HEK293 (cell line): ENCODE measurements around the gene PEAK3.

Experiments used
- BCL11B ChIP-seq: fragments of 450-650 bp; formaldehyde crosslinking; IDR thresholded peaks from 2 replicates; pipeline ENCODE4 v1.5.1; 2016; ENCODE audit warnings: low read depth, missing biosample characterization, missing genetic modification characterization
- GFI1B ChIP-seq: fragments of 450-650 bp; formaldehyde crosslinking; IDR thresholded peaks from 2 replicates; pipeline ENCODE4 v1.5.1; 2016; ENCODE audit warnings: missing biosample characterization, missing genetic modification characterization
- GLI4 ChIP-seq: fragments of 450-650 bp; formaldehyde crosslinking; IDR thresholded peaks from 2 replicates; pipeline ENCODE4 v1.5.1; 2016; ENCODE audit warnings: missing biosample characterization, missing genetic modification characterization
- IKZF3 ChIP-seq: fragments of 450-650 bp; IDR thresholded peaks from 2 replicates; pipeline ENCODE4 v1.5.0; 2018; ENCODE audit warnings: missing biosample characterization, mild to moderate bottlenecking, missing genetic modification characterization, moderate library complexity
- KLF10 ChIP-seq: fragments of 450-650 bp; IDR thresholded peaks from 2 replicates; pipeline ENCODE4 v1.5.1; 2018; ENCODE audit warnings: missing biosample characterization, mild to moderate bottlenecking, missing genetic modification characterization
- KLF9 ChIP-seq: fragments of 450-650 bp; formaldehyde crosslinking; IDR thresholded peaks from 2 replicates; pipeline ENCODE4 v1.5.1; 2016; ENCODE audit warnings: missing biosample characterization, missing genetic modification characterization, low read depth
- OVOL3 ChIP-seq: fragments of 450-650 bp; formaldehyde crosslinking; IDR thresholded peaks from 2 replicates; pipeline ENCODE4 v1.5.1; 2016; ENCODE audit warnings: missing biosample characterization, missing genetic modification characterization
- SCRT2 ChIP-seq: fragments of 450-650 bp; formaldehyde crosslinking; IDR thresholded peaks from 2 replicates; pipeline ENCODE4 v1.5.1; 2016; ENCODE audit warnings: missing biosample characterization, missing genetic modification characterization
- ZBTB1 ChIP-seq: fragments of 450-650 bp; formaldehyde crosslinking; IDR thresholded peaks from 2 replicates; pipeline ENCODE4 v1.5.1; 2016; ENCODE audit warnings: missing biosample characterization, missing genetic modification characterization
- ZBTB20 ChIP-seq: fragments of 450-650 bp; formaldehyde crosslinking; IDR thresholded peaks from 2 replicates; pipeline ENCODE4 v1.5.1; 2016; ENCODE audit warnings: missing biosample characterization, missing genetic modification characterization
- ZBTB8A ChIP-seq: fragments of 450-650 bp; formaldehyde crosslinking; IDR thresholded peaks from 2 replicates; pipeline ENCODE4 v1.5.1; 2016; ENCODE audit warnings: missing biosample characterization, missing genetic modification characterization
- ZEB2 ChIP-seq: fragments of 450-650 bp; formaldehyde crosslinking; IDR thresholded peaks from 2 replicates; pipeline ENCODE4 v1.5.1; 2016; ENCODE audit warnings: missing biosample characterization, missing genetic modification characterization
- ZFP41 ChIP-seq: fragments of 450-650 bp; formaldehyde crosslinking; IDR thresholded peaks from 2 replicates; pipeline ENCODE4 v1.5.1; 2016; ENCODE audit warnings: missing biosample characterization, missing genetic modification characterization, borderline replicate concordance
- ZFP69B ChIP-seq: fragments of 450-650 bp; formaldehyde crosslinking; IDR thresholded peaks from 2 replicates; pipeline ENCODE4 v1.5.1; 2016; ENCODE audit warnings: missing biosample characterization, missing genetic modification characterization
- ZIC2 ChIP-seq: fragments of 450-650 bp; formaldehyde crosslinking; IDR thresholded peaks from 2 replicates; pipeline ENCODE4 v1.5.1; 2016; ENCODE audit warnings: missing biosample characterization, missing genetic modification characterization
- ZNF112 ChIP-seq: fragments of 450-650 bp; formaldehyde crosslinking; IDR thresholded peaks from 2 replicates; pipeline ENCODE4 v1.5.0; 2017; ENCODE audit warnings: missing biosample characterization, missing genetic modification characterization
- ZNF121 ChIP-seq: fragments of 450-650 bp; formaldehyde crosslinking; IDR thresholded peaks from 2 replicates; pipeline ENCODE4 v1.5.1; 2016; ENCODE audit warnings: missing biosample characterization, missing genetic modification characterization
- ZNF132 ChIP-seq: fragments of 450-650 bp; formaldehyde crosslinking; IDR thresholded peaks from 2 replicates; pipeline ENCODE4 v1.5.1; 2017; ENCODE audit warnings: missing biosample characterization, missing genetic modification characterization, borderline replicate concordance
- ZNF140 ChIP-seq: fragments of 450-650 bp; formaldehyde crosslinking; IDR thresholded peaks from 2 replicates; pipeline ENCODE4 v1.5.1; 2016; ENCODE audit warnings: missing biosample characterization, missing genetic modification characterization
- ZNF157 ChIP-seq: fragments of 450-650 bp; formaldehyde crosslinking; IDR thresholded peaks from 2 replicates; pipeline ENCODE4 v1.5.1; 2016; ENCODE audit warnings: missing biosample characterization, missing genetic modification characterization
- ZNF184 ChIP-seq: fragments of 450-650 bp; IDR thresholded peaks from 2 replicates; pipeline ENCODE4 v1.5.1; 2018; ENCODE audit warnings: missing biosample characterization, mild to moderate bottlenecking, missing genetic modification characterization
- ZNF274 ChIP-seq, 2 experiments: fragments of 200-500 bp in 1 of 2; fragments of 450-650 bp in 1 of 2; sonication (Bioruptor generic) in 1 of 2; formaldehyde crosslinking in 1 of 2; IDR thresholded peaks; 2 replicates each; pipeline versions ENCODE4 v1.5.1 to v1.6.1; 2014 to 2016; ENCODE audit warnings: borderline replicate concordance in 1 of 2, inconsistent platforms in 1 of 2, low read length in 1 of 2, missing biosample characterization in 1 of 2, missing genetic modification characterization in 1 of 2
- ZNF292 ChIP-seq: fragments of 450-650 bp; formaldehyde crosslinking; IDR thresholded peaks from 2 replicates; pipeline ENCODE4 v1.5.1; 2016; ENCODE audit warnings: low read depth, missing biosample characterization, missing genetic modification characterization, borderline replicate concordance
- ZNF366 ChIP-seq: fragments of 450-650 bp; formaldehyde crosslinking; conservative IDR thresholded peaks from 2 replicates; pipeline ENCODE4 v1.5.1; 2016; ENCODE audit warnings: missing biosample characterization, missing genetic modification characterization
- ZNF426 ChIP-seq: fragments of 450-650 bp; formaldehyde crosslinking; IDR thresholded peaks from 2 replicates; pipeline ENCODE4 v1.5.1; 2017; ENCODE audit warnings: missing biosample characterization, missing genetic modification characterization, mild to moderate bottlenecking, inconsistent platforms, moderate library complexity
- ZNF510 ChIP-seq: fragments of 450-650 bp; formaldehyde crosslinking; IDR thresholded peaks from 2 replicates; pipeline ENCODE4 v1.5.1; 2018; ENCODE audit warnings: mild to moderate bottlenecking, missing genetic modification characterization, missing biosample characterization; ENCODE audit not compliant: insufficient replicate concordance
- ZNF530 ChIP-seq: fragments of 450-650 bp; formaldehyde crosslinking; IDR thresholded peaks from 2 replicates; pipeline ENCODE4 v1.5.1; 2016; ENCODE audit warnings: low read depth, missing biosample characterization, missing genetic modification characterization
- ZNF585B ChIP-seq: fragments of 450-650 bp; formaldehyde crosslinking; IDR thresholded peaks from 2 replicates; pipeline ENCODE4 v1.5.1; 2016; ENCODE audit warnings: missing biosample characterization, missing genetic modification characterization
- ZNF623 ChIP-seq: fragments of 450-650 bp; formaldehyde crosslinking; IDR thresholded peaks from 2 replicates; pipeline ENCODE4 v1.5.1; 2016; ENCODE audit warnings: missing biosample characterization, missing genetic modification characterization
- ZNF692 ChIP-seq: fragments of 450-650 bp; formaldehyde crosslinking; IDR thresholded peaks from 2 replicates; pipeline ENCODE4 v1.5.1; 2016; ENCODE audit warnings: missing biosample characterization, missing genetic modification characterization
- ZNF830 ChIP-seq: fragments of 450-650 bp; IDR thresholded peaks from 2 replicates; pipeline ENCODE4 v1.5.0; 2018; ENCODE audit warnings: missing biosample characterization, missing genetic modification characterization, low read depth, mild to moderate bottlenecking, moderate library complexity
- TF ChIP-seq, protein P1 (sequence below): fragments of 450-650 bp; formaldehyde crosslinking; IDR thresholded peaks from 2 replicates; pipeline ENCODE4 v1.5.1; 2016; ENCODE audit warnings: missing biosample characterization, missing genetic modification characterization
- TF ChIP-seq, protein P2 (sequence below): fragments of 450-650 bp; formaldehyde crosslinking; IDR thresholded peaks from 2 replicates; pipeline ENCODE4; 2016; ENCODE audit warnings: missing biosample characterization, missing genetic modification characterization

The PEAK3 gene

DNA sequence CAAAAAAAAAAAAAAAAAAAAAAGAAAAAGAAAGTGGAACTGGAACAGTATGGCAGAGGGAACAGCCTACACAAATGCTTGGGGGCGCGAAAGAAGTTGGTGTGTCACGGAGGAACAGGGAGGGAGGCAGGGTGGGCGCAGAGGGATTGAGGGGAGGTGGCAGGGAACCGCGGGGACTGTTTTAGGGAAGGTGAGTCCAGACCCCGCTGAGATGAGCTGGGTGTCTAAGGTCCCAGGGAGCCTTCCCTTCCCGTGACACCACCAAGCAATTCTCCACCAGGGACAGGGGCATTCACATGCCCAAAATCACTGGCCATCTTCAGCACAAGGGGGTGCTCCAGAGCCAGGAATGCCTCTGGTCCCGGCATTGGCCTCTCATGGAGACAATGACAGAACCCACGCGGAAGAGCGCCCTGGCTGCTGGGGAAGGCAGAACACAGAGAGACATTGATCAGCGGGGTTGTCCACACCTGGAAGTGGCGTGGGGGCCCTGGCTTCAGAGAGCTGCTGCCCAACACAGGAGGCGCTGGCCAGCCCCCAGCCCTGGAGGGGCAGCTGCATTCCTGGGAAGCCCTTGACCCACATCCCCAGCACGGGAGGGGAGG, 6.9 kb downstream of the PEAK3 start (continued):
- TF ChIP-seq, protein P1, sequence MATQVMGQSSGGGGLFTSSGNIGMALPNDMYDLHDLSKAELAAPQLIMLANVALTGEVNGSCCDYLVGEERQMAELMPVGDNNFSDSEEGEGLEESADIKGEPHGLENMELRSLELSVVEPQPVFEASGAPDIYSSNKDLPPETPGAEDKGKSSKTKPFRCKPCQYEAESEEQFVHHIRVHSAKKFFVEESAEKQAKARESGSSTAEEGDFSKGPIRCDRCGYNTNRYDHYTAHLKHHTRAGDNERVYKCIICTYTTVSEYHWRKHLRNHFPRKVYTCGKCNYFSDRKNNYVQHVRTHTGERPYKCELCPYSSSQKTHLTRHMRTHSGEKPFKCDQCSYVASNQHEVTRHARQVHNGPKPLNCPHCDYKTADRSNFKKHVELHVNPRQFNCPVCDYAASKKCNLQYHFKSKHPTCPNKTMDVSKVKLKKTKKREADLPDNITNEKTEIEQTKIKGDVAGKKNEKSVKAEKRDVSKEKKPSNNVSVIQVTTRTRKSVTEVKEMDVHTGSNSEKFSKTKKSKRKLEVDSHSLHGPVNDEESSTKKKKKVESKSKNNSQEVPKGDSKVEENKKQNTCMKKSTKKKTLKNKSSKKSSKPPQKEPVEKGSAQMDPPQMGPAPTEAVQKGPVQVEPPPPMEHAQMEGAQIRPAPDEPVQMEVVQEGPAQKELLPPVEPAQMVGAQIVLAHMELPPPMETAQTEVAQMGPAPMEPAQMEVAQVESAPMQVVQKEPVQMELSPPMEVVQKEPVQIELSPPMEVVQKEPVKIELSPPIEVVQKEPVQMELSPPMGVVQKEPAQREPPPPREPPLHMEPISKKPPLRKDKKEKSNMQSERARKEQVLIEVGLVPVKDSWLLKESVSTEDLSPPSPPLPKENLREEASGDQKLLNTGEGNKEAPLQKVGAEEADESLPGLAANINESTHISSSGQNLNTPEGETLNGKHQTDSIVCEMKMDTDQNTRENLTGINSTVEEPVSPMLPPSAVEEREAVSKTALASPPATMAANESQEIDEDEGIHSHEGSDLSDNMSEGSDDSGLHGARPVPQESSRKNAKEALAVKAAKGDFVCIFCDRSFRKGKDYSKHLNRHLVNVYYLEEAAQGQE (tag by site-specific recombination) = peak; percentile 94
- TF ChIP-seq ZNF292 (tag by site-specific recombination) = no peak
- TF ChIP-seq ZNF585B (tag by site-specific recombination) = no peak
- TF ChIP-seq ZEB2 = 0 out of 2 replicates have a peak, but pooled peaks have one; percentile 51
- TF ChIP-seq ZNF830 (tag by site-specific recombination) = no peak
- no peak for TF ChIP-seq GLI4 (tag by site-specific recombination)
- peak; percentile 61; the same call in 1 of the 2 replicates for TF ChIP-seq BCL11B (tag by site-specific recombination)
- no peak for TF ChIP-seq ZFP41 (tag by site-specific recombination)
- TF ChIP-seq ZBTB1 (tag by site-specific recombination) = no peak
- TF ChIP-seq ZNF530 (tag by site-specific recombination) = no peak
- TF ChIP-seq ZNF132 (tag by site-specific recombination) = no peak
- 0 out of 2 replicates have a peak, but pooled peaks have one; percentile 17 for TF ChIP-seq ZNF692 (tag by site-specific recombination)
- TF ChIP-seq, protein P2, sequence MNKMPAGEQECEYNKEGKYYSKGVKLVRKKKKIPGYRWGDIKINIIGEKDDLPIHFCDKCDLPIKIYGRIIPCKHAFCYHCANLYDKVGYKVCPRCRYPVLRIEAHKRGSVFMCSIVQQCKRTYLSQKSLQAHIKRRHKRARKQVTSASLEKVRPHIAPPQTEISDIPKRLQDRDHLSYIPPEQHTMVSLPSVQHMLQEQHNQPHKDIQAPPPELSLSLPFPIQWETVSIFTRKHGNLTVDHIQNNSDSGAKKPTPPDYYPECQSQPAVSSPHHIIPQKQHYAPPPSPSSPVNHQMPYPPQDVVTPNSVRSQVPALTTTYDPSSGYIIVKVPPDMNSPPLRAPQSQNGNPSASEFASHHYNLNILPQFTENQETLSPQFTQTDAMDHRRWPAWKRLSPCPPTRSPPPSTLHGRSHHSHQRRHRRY = no peak
- 0 out of 2 replicates have a peak, but pooled peaks have one; percentile 28 for TF ChIP-seq ZBTB8A (tag by site-specific recombination)
- no peak for TF ChIP-seq ZNF121
- TF ChIP-seq GFI1B (tag by site-specific recombination) = no peak
- no peak for TF ChIP-seq ZNF112 (tag by site-specific recombination)
- peak; percentile 81 for TF ChIP-seq IKZF3
- no peak for TF ChIP-seq ZNF184
- no peak for TF ChIP-seq ZNF623 (tag by site-specific recombination)
- no peak for TF ChIP-seq ZNF140
- no peak for TF ChIP-seq ZNF157
- no peak for TF ChIP-seq ZNF366 (tag by site-specific recombination)
- no peak for TF ChIP-seq OVOL3
- TF ChIP-seq ZNF426 (tag by site-specific recombination) = no peak
- TF ChIP-seq ZFP69B = no peak
- TF ChIP-seq KLF9 (tag by site-specific recombination) = no peak
- no peak for TF ChIP-seq ZNF510 (tag by site-specific recombination)
- TF ChIP-seq KLF10 (tag by site-specific recombination) = no peak
- TF ChIP-seq ZIC2 (tag by site-specific recombination) = no peak; the same call in 1 of the 2 replicates
- no peak for TF ChIP-seq ZNF274 (IDR thresholded peaks at IDR 0.05; ENCODE audit: low read length)
- no peak for TF ChIP-seq ZNF274 (tag by site-specific recombination; IDR thresholded peaks at IDR 0.05; ENCODE audit: borderline replicate concordance)
- TF ChIP-seq ZBTB20 = no peak
- no peak for TF ChIP-seq SCRT2 (tag by site-specific recombination)
